Measurements from ENCODE around the gene ASPDH. TPM values are rescaled to one million over a fixed set of nuclear protein-coding genes. Genes with fewer than 3 reads are reported as not detected.

Gene ASPDH
- total RNA-seq, 1 experiment from 2014 or later: not detected

GRCh38 chr19:50516964-50517703, 3.4 kb upstream of the ASPDH start:
- Histone ChIP-seq H3K4me1 (ENCODE audit: control insufficient read depth in 1 of 2, insufficient read depth in 2 of 2, low read length in 2 of 2) (no peaks in the 10 kb centered on the region), H4K20me1 (ENCODE audit: insufficient read depth) (no peaks in the 10 kb centered on the region), H3K9me2 (ENCODE audit: insufficient read depth) (no peaks in the 10 kb centered on the region), H3K4me2 (ENCODE audit: low read length) (no peak overlapping the region), H3K27me3 (ENCODE audit: insufficient read depth, low read length) (no peaks in the 10 kb centered on the region), H3K9me3 (ENCODE audit: control insufficient read depth in 1 of 2, insufficient read depth in 1 of 2, low read depth in 1 of 2, low read length in 2 of 2) (no peaks in the 10 kb centered on the region), H3K4me3 (replicated peaks in 1 of 2; ENCODE audit: low read depth in 1 of 2, low read length in 2 of 2) (no peak overlapping the region), H3K36me3 (ENCODE audit: control insufficient read depth in 1 of 2, insufficient read depth in 2 of 2, low read length in 2 of 2) (no peaks in the 10 kb centered on the region), H3K79me2 (ENCODE audit: insufficient read depth, low read length) (no peaks in the 10 kb centered on the region), H3K27ac (ENCODE audit: low read depth, low read length) (no peak overlapping the region), H2AFZ (ENCODE audit: low read depth, low read length, poor library complexity, severe bottlenecking) (no peak overlapping the region), H3K9ac (ENCODE audit: low read length) (no peak overlapping the region)
- DNase-seq (ENCODE audit: low read depth, low spot score) (no peak), ATAC-seq (no peak)
- no peak for TF ChIP-seq EZH2 (IDR thresholded peaks at IDR 0.05)
- ChIA-PET CTCF (no interaction called here), POLR2A (no interaction called here), RAD21 (ENCODE audit: low non-redundant PET in 1 of 2, low total read pairs in 2 of 2, uncharacterized antibody in 2 of 2, unreplicated experiment in 2 of 2) (no interaction called here)
- BruUV-seq (replicated peaks): no TSS peak
- intact Hi-C loops (cut with micrococcal nuclease): no loop called here

GRCh38 chr19:50516456-50516855, 2.7 kb upstream of the ASPDH start:
- ChIA-PET CTCF (no interaction called here), RAD21 (ENCODE audit: low non-redundant PET in 1 of 2, low total read pairs in 2 of 2, uncharacterized antibody in 2 of 2, unreplicated experiment in 2 of 2) (no interaction called here), POLR2A (no interaction called here)
- H3K27me3 ChIP-seq (ENCODE audit: insufficient read depth, low read length): no peaks in the 10 kb centered on the region
- no peak overlapping the region for H3K4me3 ChIP-seq (replicated peaks in 1 of 2; ENCODE audit: low read depth in 1 of 2, low read length in 2 of 2)
- H2AFZ ChIP-seq (ENCODE audit: low read depth, low read length, poor library complexity, severe bottlenecking): no peak overlapping the region
- H3K9ac ChIP-seq (ENCODE audit: low read length): no peak overlapping the region
- H3K9me2 ChIP-seq (ENCODE audit: insufficient read depth): no peaks in the 10 kb centered on the region
- no peak overlapping the region for H3K4me2 ChIP-seq (ENCODE audit: low read length)
- H3K4me1 ChIP-seq (ENCODE audit: control insufficient read depth in 1 of 2, insufficient read depth in 2 of 2, low read length in 2 of 2): peaks cover 0 to 6% of the 10 kb centered on the region in 2 experiments; a peak in 2 of 4 replicates
- no peak for ATAC-seq
- no peak for DNase-seq (ENCODE audit: low read depth, low spot score)
- no peaks in the 10 kb centered on the region for H3K79me2 ChIP-seq (ENCODE audit: insufficient read depth, low read length)
- no peak overlapping the region for H3K27ac ChIP-seq (ENCODE audit: low read depth, low read length)
- H3K36me3 ChIP-seq (ENCODE audit: control insufficient read depth in 1 of 2, insufficient read depth in 2 of 2, low read length in 2 of 2): no peaks in the 10 kb centered on the region
- no peaks in the 10 kb centered on the region for H4K20me1 ChIP-seq (ENCODE audit: insufficient read depth)
- TF ChIP-seq SP1 (IDR thresholded peaks at IDR 0.05; ENCODE audit: low read depth) (no peak), FOSL1 (IDR thresholded peaks at IDR 0.05; ENCODE audit: low read depth) (no peak), POLR2A (IDR thresholded peaks at IDR 0.05; ENCODE audit: borderline replicate concordance, extremely low read depth, insufficient read depth, insufficient read length) (no peak), MAX (IDR thresholded peaks at IDR 0.05) (no peak), ZNF274 (IDR thresholded peaks at IDR 0.05; ENCODE audit: low read depth, low read length) (no peak), CBX3 (IDR thresholded peaks at IDR 0.05; ENCODE audit: low read depth) (no peak)
- no TSS peak for BruUV-seq (replicated peaks)
- H3K9me3 ChIP-seq (ENCODE audit: control insufficient read depth in 1 of 2, insufficient read depth in 1 of 2, low read depth in 1 of 2, low read length in 2 of 2): no peaks in the 10 kb centered on the region
- intact Hi-C loops (cut with micrococcal nuclease): no loop called here
